GM06990 (cell line): ENCODE results near the gene ITLN1.
"Not testable (repeated sequence)": the region's sequence is repeated elsewhere in the genome, so short reads cannot be mapped to it uniquely, and the experiment has no call there.

Experiments used
- DNase-seq: peaks from one replicate; pipeline ENCODE4 v3.0.0-alpha.2; 2011; ENCODE audit not compliant: insufficient read length; ENCODE audit errors: extremely low read depth
- H3K27me3 ChIP-seq: replicated peaks from 2 replicates; pipeline ENCODE4 v1.6.0; 2011; ENCODE audit warnings: low read length; ENCODE audit not compliant: control insufficient read depth, insufficient read depth
- H3K36me3 ChIP-seq: 2 replicates; pipeline ENCODE4 v1.5.1; 2011; ENCODE audit warnings: low read length; ENCODE audit not compliant: control insufficient read depth, insufficient read depth
- H3K4me3 ChIP-seq: replicated peaks from 2 replicates; pipeline ENCODE4 v1.5.1; 2011; ENCODE audit warnings: low read depth, mild to moderate bottlenecking, control low read depth, low read length
- TF ChIP-seq, protein P1 (sequence below): IDR thresholded peaks from 2 replicates; pipeline ENCODE4 v1.5.1; 2011; ENCODE audit warnings: low read length, control low read depth, mild to moderate bottlenecking, inconsistent platforms; ENCODE audit not compliant: insufficient read depth, poor library complexity, severe bottlenecking

ITLN1 gene

DNA sequence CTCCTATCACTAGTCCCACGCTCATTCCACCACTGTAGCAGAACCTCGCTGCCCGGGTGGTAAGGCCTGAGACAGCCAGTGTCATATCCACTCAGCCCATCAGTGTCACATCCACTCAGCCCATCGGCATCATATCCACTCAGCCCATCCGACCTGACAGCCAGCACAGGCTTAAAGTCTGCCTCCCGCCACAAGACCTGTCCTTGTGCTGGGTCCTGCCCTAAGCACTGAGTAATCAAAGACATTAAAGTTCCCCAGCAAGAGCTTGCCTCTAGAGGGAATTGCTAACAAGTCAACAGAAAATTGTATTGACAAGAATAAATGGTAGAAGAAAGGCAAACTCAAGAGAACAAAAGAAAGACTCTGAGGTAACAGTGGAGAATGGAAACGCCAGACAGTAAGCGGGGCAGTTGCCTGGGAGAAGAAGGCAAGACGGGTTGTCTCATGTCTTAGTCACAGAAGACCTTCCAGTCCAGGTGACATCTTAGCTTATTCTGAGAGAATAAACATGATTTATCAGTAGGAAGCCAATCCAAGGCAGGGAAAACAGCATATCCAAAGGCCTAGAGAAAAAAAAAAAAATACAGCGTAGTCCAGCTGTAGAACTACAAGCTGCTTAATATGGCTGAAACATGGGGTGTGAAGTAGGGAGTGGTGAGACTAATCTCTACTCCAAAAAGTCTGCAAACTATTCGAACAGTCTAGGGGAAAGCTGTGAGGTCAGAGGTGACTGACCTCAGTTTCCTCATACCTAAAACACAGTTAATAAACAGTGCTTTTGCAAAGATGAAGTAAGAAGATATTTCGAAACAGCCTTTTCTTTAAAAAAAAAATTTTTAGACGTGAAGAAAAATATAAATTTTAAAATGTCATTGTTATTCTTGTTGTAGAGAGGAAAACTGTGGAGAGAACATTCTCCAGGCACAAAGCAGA lies 1.1 kb downstream of the ITLN1 start:
- Histone ChIP-seq H3K36me3 (no peaks in the 10 kb centered on the region), H3K4me3 (no peak overlapping the region), H3K27me3 (no peaks in the 10 kb centered on the region)
- DNase-seq: no peak
- TF ChIP-seq, protein P1, sequence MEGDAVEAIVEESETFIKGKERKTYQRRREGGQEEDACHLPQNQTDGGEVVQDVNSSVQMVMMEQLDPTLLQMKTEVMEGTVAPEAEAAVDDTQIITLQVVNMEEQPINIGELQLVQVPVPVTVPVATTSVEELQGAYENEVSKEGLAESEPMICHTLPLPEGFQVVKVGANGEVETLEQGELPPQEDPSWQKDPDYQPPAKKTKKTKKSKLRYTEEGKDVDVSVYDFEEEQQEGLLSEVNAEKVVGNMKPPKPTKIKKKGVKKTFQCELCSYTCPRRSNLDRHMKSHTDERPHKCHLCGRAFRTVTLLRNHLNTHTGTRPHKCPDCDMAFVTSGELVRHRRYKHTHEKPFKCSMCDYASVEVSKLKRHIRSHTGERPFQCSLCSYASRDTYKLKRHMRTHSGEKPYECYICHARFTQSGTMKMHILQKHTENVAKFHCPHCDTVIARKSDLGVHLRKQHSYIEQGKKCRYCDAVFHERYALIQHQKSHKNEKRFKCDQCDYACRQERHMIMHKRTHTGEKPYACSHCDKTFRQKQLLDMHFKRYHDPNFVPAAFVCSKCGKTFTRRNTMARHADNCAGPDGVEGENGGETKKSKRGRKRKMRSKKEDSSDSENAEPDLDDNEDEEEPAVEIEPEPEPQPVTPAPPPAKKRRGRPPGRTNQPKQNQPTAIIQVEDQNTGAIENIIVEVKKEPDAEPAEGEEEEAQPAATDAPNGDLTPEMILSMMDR: no peak

DNA sequence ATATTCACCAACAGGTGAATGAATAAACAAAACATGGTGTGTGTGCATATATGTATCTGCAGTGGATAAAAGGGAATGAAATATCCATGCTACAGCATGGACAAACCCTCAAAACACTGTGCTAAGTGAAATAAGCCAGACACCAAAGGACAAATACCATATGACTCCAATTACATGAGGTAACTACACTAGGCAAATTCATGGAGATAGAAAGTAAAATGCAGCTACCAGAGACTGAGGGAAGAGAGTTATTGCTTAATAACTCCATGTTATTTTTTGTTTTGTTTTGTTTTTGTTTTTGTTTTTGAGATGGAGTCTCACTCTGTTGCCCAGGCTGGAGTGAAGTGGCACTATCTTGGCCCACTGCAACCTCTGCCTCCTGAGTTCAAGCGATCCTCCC lies 2.4 kb downstream of the ITLN1 start:
- Histone ChIP-seq H3K4me3 (no peak overlapping the region), H3K27me3 (no peaks in the 10 kb centered on the region), H3K36me3 (no peaks in the 10 kb centered on the region)
- no peak for DNase-seq
- TF ChIP-seq, protein P1: no peak

DNA sequence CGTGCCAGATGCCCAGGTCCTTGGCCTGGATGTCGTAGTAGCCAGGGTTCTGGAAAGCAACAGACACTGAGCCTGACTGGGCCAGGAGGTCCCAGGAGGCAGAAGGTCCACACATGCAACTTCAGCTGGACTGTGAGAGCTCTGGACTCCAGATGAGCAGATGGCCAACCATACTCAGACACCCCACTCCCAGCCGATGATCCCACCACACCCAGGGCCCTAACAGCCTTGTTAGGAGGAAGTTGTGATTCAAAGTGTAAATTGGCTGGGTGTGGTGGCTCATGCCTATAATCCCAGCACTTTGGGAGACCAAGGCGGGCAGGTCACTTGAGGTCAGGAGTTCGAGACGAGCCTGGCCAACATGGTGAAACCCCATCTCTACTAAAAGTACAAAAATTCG lies 3.7 kb downstream of the ITLN1 start:
- H3K4me3 ChIP-seq, DNase-seq, H3K27me3 ChIP-seq, H3K36me3 ChIP-seq: not testable (repeated sequence)

DNA sequence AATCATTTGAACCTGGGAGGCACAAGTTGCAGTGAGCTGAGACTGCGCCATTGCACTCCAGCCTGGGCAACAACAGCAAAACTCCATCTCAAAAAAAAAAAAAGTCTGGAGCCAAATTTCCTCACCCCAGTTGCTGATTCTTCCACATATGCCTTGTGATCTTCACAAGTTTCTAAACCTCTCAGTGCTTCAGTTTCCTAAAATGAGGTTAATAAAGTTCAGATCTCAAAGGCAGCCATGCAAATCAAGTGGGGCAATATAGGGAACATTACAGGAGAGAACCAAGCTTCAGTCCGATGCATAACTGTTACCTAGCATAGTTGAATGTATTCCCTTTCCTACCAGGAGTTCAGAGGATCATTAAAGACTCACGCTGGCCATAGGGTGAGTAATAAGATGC lies 4.8 kb downstream of the ITLN1 start:
- TF ChIP-seq, protein P1: no peak
- DNase-seq: no peak
- H3K27me3 ChIP-seq: no peaks in the 10 kb centered on the region
- H3K4me3 ChIP-seq: no peak overlapping the region
- no peaks in the 10 kb centered on the region for H3K36me3 ChIP-seq

DNA sequence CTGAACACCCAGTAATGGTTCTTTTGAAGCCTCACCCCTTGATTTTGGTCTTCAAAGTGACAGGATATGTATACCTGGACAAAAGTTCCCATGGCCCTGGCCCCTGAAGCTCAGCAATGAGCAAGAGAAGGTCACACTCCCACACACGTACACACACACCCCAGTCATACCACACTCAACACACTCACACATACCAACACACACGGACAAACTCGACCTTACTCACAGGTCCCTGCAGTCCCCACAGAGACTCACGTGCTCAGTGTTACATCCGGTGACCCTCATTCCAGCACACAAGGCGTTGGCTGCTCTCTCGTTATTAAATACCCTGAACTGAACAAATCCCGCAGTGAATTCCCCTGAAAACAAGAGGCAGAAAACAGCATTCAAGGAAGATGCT lies 5.9 kb downstream of the ITLN1 start:
- H3K27me3 ChIP-seq: no peaks in the 10 kb centered on the region
- TF ChIP-seq, protein P1: no peak
- no peaks in the 10 kb centered on the region for H3K36me3 ChIP-seq
- H3K4me3 ChIP-seq: no peak overlapping the region
- no peak for DNase-seq

DNA sequence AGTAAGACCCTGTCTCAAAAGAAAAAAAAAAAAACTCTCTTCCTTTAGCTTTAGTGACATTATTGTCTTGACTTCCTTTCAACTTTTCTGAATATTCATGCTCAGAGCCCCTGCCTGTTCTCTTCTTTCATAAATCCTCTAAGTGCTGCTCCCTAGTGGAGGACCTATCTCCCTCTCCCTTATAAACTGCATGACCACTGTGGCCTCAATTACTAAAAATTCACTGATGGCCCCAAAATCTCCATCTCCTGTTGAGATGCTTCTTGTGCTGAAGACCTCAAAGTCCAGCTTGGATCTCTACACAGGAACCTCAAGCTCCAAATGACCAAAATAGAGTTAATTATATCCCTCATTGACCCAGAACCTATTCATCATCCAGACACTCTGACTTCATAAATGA lies 7.8 kb downstream of the ITLN1 start:
- no peak for DNase-seq
- H3K27me3 ChIP-seq: no peaks in the 10 kb centered on the region
- H3K36me3 ChIP-seq: no peaks in the 10 kb centered on the region
- TF ChIP-seq, protein P1: peak; percentile 48
- H3K4me3 ChIP-seq: no peak overlapping the region
